Muscle of back (tissue), 11 donors: ENCODE measurements around the gene TRPM1. TPM values are rescaled to one million over a fixed set of nuclear protein-coding genes. Genes with fewer than 3 reads are reported as not detected.
"Not testable (repeated sequence)": the region's sequence is repeated elsewhere in the genome, so short reads cannot be mapped to it uniquely, and the experiment has no call there.

Experiments used
- DNase-seq, 3 donors: peaks; one replicate each; pipeline versions ENCODE4 v3.0.0 to v3.0.0-alpha.2; 2013
- polyA plus RNA-seq, 10 donors: library from polyadenylated mRNA; unstranded; fragments of 120-200 nt; gene quantifications; one replicate each; pipeline ENCODE4 v1.2.1, GENCODE V29; 2013; ENCODE audit not compliant: insufficient read length in 10 of 10

Gene TRPM1
- polyA plus RNA-seq, 10 donors, result 0.69 to 2.4 TPM; not detected in 8

GRCh38 chr15:31127596-31128261 is 26.2 kb upstream of the TRPM1 start:
- no peak for DNase-seq

GRCh38 chr15:31125061-31125460 is 23.5 kb upstream of the TRPM1 start:
- no peak for DNase-seq

- no peak for DNase-seq
Measured at GRCh38 chr15:31116423-31117030, 15.0 kb upstream of the TRPM1 start.

- no peak for DNase-seq
Measured at GRCh38 chr15:31111091-31111647, 9.6 kb upstream of the TRPM1 start.

DNA sequence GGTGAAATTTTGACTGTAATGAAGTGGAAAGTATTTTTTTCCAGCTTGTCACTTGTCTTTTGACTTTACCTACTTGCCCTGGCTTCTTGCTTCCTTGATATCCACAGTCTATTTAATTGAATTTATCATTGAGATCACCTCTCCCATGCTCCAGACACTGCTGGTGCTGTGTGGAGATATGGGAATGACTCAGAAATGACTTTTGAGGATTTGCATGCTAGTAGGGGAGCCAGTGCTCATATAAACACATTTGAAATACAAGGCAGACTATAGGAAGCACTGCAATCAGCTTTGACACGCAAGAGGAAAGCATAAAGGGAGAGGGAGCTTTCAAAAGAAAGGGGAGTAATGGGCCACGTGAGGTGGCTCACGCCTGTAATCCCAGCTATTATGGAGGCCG is 7.3 kb upstream of the TRPM1 start:
- DNase-seq, result no peak

DNA sequence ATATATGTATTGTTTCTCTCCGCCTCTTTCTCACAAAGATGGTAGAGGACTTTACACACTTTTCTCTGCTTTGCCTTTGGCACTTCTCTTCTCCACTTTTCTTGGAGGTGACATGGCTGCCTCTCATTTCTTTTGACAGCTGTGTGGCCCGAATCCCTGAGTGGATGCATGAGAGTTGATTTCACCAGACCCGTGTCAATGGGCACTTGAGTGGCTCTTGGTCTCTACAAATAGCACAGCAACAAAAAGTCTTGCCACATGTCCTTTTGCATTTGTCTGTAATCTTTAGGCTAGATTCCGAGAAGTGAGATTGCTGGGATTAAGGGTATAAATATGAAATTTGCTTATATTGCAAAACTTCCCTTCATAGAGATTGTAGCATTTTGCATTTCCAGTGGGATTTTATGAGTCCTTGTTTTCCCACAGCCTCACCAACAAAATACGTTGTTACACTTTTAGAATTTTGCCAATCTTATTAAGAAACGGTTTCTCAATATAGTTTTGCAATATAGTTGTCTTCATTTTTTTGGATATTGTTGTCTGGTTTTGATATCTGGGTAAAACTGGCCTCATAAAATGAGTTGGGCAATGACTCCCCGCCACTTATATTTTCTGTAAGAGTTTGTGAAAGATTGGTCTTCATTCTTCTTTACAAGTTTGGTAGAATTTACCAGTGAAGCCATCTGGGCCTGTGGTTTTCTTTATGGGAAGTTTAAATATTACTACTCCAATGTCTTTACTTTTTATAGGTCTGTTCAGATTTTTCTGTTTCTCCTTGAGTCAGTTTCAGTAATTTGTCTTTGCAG is 5.2 kb upstream of the TRPM1 start:
- DNase-seq, result no peak

DNA sequence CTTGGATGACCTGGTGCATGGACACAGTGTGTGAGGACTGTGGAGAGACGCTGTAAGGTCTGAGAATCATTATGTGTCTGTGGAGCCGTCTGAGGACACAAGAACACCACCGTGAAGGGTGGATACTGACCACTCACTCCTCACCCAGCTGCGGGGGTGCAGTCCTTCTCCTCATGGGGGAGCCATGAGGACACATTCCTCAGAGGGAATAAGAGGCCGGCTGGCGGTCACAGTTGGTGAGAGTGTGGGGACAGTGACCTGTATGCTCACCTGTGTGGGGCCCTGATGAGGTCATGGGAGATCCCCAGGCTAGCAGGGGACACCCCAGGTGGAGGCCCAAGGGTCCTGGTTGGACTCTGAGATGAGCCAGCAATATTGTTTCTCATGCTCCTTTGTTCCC is 2.5 kb upstream of the TRPM1 start:
- no peak for DNase-seq

DNA sequence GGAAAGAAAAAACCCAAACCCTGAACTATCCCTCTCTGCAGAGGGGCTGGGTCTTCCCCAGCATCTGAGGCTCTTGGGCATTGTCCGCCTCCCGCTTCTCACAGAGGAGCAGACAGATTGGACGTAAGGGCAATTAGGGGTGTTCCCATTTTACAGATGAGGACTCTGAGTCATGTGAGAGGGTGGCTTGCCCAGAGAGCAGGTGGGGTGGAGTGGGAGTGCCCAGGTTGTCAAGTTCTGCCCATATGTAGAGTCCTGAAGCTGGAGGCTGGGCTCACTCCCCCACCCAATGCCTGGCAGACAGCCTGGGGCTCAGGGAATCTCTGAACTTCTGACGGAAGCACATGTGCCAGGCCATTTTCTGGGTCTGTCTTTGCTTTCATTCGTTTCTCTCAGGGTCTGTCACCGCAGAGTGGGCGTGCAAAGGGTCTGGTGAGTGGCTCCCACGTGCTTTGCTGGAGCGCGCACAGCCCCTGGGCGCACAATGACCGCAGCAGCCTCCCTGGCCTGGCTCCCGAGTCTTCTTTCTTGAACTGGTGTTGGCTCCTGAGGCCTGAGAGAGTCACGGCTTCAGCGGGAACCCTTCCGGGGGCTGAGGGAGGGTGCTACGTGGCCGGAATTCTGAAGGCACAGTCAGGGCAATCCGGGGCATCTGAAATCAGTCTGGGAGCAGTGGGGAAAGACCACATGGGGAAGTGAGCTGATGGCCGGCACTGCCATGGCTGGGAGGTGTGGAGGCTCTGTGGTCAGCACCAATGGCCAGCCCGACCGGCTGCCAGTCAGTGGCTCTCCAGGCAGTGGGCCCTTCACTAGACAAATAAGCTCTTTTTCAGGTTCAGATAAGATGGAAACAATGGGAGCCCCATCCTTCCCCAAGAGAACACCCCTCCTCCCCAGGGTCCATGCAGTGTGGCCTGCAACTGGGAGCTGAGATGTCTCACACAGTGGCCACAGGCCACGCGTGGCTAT is 1.1 kb upstream of the TRPM1 start:
- no peak for DNase-seq

- no peak for DNase-seq
Measured at GRCh38 chr15:31102039-31102321, 455 bp upstream of the TRPM1 start.

DNA sequence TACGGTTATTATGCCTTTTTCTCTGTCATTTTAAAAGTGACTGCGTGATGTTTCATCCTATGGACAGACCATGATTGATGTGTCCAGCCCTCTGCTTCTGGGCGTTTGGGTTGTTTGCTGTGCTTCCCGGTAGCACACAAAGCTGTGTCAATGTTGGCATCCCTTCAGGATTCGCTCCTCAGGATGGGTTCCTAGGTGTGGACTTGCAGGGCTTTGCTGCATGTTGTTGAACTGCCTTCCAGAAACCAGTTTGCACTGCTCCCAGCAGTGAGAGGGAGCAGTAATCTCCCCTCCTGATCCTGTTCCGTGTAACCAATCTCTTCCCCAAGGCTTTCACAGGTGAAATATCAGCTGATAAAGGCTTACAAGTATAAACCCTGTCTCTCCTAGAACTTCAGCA is 787 bp downstream of the TRPM1 start:
- no peak for DNase-seq

- DNase-seq, result no peak
Measured at GRCh38 chr15:31098953-31099740, 2.4 kb downstream of the TRPM1 start.

- no peak for DNase-seq
Measured at GRCh38 chr15:31098491-31098917, 3.0 kb downstream of the TRPM1 start.

GRCh38 chr15:31096563-31096962 is 5.0 kb downstream of the TRPM1 start:
- DNase-seq, result no peak

DNA sequence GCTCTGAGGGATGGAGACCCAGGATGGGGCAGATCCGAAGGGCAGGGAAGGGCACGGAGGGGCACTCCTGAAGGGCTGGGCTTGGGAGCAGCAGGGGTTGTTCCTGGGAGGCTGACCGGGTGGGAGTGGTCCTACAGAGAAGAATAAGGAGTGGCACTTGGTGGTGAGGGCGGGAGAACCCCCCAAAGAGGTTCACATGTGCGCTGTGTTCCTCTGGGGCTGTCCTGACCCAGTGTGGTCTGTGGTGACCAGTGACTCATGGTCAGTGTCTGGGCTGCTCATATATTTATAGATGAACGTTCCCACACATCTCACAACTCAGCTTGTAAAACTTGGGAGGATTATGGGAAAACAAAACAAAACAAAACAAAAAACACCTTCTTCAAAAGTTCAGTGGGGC is 10.0 kb downstream of the TRPM1 start:
- no peak for DNase-seq

DNA sequence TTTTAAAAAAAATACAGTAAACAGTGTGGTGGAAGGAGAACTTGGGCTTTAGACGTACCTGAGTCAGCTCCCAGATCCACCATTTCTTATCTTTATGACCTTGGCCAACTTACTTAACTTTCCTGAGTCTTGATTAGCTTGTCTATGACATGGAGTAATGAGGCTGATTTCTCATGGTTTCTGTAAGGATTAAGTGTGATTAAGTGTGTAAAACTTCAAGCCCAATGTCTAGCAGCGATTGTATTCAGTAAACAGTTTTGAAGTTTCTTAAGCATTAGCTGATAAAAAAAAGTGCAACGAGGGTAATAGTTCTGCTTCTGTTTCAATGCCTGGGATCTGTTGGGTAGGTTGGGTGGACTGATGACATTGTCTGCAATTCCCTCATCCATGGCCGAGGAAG is 10.8 kb downstream of the TRPM1 start:
- DNase-seq, result no peak

- DNase-seq, result no peak
Measured at GRCh38 chr15:31089368-31090047, 12.0 kb downstream of the TRPM1 start.

DNA sequence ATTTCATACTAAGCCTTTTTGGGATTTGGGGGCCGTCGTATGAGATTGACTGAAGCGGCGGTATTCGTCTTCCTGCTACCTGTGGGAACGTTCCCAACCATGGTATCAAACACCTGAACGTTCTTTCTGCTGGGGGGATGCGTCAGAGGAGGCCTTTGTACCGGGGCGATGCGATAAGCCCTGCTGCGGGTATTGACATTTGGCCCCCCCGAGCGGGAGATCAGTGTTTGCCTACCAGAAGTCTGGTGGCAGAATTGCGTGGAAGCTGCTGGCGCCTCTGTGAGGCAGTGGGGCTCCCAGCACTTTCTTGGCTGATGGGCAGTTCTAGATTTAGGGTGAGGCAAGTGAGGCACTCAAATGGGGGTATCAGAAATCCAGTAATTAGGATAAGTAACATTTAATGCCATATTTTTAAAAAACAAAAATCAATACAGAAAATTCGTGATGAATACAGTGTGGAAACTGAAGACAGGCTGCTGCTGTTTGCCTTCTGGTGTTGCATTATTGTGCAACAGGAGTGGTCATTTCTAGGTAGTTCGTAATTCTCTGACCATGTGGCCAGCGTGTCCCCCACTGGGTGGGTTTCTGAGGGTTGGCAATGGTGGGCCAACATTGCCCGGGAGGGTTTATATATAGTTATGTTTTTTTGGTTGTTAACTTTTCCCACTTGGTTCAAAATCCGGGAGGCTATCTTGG is 12.7 kb downstream of the TRPM1 start:
- no peak for DNase-seq

DNA sequence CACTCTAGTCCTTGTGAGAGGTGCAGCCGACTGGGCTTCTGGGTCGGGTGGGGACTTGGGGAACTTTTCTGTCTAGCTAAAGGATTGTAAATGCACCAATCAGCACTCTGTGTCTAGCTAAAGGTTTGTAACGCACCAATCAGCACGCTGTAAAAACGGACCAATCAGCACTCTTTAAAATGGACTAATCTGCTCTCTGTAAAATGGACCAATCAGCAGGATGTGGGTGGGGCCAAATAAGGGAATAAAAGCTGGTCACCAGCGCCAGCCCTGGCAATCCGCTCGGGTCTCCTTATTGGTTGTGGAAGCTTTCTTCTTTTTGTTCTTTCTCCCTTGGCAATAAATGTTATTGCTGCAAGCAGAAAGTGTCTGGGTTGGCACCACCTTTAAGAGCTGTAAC is 13.5 kb downstream of the TRPM1 start:
- not testable (repeated sequence) for DNase-seq

- DNase-seq, result no peak
Measured at GRCh38 chr15:31086344-31086743, 15.2 kb downstream of the TRPM1 start.

GRCh38 chr15:31085359-31085758 is 16.2 kb downstream of the TRPM1 start:
- DNase-seq, result no peak
